ENCODE results near the gene CAMK1G.

Gene CAMK1G

DNA sequence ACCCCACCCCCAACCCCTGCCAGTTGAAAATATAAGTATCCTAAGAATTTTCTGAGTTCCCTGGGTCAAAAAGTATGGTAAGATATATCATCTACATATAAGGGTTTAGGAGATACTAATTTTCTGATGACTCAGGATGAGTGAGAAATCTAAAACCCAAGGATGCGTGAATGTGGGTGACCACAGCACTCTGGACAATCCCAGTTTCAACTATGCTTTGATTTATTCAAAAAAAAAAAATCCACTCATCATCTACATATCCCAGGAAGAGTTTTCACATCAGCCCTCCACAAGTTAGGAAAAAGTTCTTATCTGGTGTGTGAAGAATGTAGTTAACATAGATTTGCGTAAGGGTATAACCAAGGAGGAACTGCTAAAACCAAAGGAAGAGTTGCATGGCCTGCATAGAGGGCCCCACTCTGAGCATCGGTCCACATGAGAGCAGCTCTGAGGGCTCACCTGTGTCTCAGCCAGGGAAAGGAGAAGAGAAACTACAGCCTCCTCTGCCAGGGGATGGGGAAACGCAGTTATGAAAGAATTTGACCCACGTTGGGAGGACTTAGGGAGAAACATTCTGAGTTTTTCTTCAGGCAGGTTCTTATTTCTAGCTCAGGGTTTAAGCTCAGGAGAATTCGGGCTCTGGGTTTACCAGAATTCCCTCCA, 50.0 kb downstream of the CAMK1G start:
- no peak for DNase-seq (ENCODE audit: extremely low read depth in 1 of 2, low read depth in 1 of 2)

DNA sequence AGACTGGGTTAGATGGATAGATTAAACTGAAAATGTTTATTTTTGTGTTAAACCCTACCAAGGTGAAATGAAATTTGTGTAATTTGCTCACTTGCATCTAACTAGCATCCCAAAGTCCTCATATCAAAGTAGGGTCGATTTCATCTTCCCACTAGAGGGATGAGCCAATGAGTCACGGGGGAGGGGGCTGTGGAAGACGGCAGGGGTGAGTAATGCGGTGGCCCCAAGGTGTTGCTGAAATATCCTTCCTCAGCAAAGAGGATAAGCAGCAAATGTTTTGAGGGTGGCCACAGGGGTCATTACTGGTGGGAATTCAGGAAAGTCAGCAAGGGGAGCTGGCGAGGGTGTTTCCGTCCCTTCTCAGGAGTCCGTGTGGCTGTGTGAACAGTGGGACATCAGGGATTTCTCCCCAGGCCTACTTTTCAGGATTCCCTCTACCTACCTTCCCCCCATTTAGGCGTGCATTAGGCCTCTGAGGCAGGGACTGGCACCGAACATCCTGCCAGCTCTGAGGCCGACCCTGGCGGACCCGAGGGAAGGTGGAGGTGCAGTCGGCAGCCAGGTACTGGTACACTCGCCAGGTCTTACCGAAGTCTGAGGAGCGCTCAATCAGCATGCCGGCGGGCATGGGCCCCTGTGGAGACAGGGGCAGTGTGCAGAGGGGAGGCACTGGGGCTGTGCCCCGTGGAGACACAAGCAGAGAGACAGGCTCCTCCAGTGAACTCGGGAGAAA, 50.7 kb downstream of the CAMK1G start:
- no peak for DNase-seq (ENCODE audit: extremely low read depth in 1 of 2, low read depth in 1 of 2)

DNA sequence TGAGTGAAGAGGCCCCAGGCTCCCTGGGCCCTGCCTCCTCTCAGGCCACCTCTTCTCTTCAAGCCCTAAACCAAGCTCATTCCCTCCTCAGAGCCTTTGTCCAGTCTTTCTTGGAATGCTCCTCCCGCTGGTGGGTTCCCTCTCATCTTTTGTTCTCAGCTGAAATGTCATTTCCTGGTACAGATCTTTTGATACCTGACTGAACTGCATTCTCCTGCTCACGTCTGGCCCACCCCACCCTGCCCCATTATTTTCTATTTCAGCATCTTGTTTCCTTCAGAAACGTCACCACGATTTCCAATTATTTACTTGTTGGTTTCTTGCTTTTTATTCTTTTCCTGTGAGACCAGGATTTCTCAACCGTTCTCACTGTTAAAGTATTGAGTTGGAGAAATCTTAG, 52.3 kb downstream of the CAMK1G start:
- no peak for DNase-seq (ENCODE audit: extremely low read depth in 1 of 2, low read depth in 1 of 2)

DNA sequence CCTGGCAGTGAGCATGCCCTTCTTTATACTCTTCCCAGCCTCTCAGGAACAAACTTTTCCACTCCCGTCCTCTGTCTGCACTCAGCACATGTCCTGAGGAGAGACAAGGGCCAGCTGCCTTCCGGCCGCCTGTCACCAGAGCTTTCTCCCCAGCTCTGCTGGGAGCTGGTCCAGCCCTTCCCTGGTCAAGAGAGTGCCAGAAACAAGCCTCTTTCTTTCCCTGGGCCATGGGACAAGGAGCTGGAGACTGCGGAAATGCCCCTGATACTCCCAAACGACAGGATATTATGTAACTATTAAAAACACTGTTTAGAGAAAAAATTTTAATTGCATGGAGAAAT, 58.3 kb downstream of the CAMK1G start:
- no peak for DNase-seq (ENCODE audit: extremely low read depth in 1 of 2, low read depth in 1 of 2)

DNA sequence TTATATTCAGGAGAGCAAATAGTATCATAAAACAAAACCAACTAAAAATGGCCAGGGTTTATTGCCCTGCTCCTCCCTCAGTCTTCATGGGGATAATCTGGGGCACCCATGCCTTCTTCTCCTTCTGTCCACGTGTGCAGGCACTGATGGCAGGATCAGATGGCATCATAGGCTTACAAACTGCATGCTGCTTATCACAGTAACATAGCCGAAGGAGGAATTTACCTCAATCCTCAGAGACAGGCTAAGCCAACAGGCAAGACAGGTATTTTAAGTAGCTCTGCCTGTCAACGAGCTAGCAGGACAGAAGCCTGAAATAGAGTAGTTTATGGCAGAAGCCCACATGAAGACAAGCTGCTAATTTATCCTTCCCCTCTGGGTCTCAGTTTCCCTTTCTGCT, 59.3 kb downstream of the CAMK1G start:
- no peak for DNase-seq (ENCODE audit: extremely low read depth in 1 of 2, low read depth in 1 of 2)

DNA sequence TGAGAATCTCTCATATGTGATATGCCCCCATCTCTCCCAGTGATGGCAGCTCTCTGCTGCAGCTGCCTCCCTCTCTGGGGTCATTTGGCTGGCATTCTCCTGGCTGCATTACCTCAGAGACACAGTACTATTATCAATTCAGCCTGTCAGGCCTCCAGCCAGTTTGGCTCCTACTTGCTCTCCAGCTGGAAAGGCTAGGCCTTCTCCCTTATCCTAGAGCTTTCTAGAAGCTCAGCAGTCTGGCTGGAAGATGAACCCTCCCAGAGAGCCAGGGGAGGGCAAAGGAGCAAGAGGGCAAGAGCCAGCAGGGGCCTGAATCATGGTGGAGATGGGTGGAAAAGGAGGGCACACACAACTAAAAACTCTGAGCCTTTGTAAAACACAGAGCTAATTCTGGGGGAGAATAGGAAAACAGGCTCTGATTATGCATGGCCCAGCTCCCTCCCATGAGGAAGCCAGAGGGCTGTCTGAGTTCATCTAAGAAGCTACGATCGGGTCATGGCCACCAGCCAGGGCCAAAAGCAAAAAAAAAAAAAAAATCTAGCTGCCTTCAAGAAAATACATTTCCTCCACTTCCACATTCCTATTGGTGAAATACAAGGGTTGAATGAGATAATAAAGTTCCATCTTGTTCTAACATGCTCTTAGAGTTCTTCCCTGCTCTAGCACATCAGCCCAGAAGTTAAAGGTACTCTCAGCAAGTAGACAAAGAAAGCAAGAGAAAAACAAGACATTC, 59.9 kb downstream of the CAMK1G start:
- DNase-seq (ENCODE audit: extremely low read depth in 1 of 2, low read depth in 1 of 2): no peak

DNA sequence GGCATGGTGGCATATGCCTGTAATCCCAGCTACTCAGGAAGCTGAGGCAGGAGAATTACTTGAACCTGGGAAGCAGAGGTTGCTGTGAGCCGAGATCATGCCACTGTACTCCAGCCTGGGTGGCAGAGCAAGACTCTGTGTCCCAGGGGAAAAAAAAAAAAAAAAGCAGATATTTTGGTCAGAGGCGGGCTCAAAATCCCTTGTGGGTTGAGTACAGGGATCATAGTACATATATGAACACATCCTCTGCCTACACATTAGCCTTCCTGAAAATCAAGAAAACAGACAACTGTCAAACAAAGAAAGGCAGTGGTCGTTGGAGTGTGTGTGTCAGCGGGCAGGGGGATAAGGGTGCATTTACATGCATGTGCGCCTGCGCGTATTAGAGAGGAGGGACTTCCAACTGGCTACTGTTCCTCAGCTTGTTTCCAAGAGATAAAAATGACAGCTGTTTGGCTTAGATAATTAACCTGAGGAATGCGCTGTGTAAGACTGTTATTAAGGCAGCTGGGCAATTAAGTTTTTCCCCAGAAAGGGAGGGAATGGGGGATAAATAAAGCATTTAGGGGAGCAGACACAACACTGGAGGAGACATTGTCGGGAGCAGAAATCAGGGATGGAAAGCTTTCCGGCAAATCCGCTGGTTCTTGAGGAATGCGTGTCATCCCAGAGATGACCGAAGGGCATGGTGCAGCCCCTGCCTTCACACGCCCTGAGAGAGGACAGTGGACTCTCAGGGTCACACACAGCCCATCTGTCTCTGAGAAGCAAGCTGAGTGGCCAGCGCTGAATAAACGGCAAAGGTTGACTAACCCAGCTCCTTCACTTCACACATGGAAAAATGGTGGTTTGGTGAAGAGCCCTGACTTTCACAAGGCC, 62.3 kb downstream of the CAMK1G start:
- no peak for DNase-seq (ENCODE audit: extremely low read depth in 1 of 2, low read depth in 1 of 2)

DNA sequence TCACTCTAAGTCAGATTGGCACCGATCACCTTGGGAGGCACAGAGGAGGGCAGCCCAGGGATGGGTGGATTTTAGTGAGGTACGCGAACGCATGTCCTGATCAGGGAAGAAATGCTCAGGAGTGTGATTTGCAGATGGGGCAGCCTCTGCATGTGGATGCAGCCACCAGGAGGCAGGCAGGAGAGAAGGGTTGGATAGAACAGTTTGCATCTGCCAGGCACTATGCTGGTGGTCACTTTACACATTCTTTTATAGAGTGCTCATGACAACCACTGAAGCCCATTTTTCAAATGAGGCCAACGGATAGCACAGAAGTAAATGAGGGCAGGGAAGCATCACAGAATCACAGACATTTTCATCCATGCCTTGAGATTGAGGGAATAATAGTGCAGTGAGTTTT, 63.0 kb downstream of the CAMK1G start:
- DNase-seq (ENCODE audit: extremely low read depth in 1 of 2, low read depth in 1 of 2): no peak

DNA sequence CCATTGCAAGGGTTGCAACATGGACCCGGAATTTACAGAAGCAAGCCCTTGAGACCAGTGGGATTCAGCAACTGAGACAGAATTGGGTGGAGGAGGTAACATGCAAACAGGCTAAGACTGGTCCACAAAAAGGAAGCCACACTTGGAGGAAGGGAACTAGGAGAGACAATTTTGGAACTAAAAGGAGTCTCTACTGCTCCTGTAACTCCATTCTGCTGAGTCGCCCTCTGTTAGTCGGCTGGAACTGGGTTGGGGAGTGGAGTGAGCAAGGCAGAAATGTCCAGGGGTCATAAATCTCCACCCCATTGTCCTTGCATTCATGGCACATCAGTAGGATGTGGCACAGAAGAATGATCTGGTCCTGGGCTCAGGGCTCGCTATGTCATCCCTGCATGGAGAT, 63.6 kb downstream of the CAMK1G start:
- DNase-seq (ENCODE audit: extremely low read depth in 1 of 2, low read depth in 1 of 2): no peak

DNA sequence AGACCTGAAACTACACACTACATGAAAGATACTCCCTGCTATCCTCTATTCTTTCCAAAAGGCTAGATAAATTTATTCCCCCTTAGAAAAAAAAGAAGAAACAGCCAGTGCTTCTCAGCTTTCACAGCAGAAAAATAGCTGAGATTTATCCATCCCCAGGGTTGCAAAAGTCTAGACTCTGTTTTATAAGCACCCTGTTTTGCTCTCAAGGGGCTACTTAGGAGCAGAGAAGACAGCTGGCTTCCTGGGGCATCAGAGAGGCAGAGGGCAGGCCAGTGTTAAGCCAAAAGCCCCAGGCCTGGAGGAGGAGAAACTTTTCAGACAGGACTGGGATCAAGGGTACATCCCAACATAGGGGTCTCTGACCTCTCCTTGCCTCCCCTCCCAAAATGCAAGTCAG, 64.8 kb downstream of the CAMK1G start:
- DNase-seq (ENCODE audit: extremely low read depth in 1 of 2, low read depth in 1 of 2): no peak

DNA sequence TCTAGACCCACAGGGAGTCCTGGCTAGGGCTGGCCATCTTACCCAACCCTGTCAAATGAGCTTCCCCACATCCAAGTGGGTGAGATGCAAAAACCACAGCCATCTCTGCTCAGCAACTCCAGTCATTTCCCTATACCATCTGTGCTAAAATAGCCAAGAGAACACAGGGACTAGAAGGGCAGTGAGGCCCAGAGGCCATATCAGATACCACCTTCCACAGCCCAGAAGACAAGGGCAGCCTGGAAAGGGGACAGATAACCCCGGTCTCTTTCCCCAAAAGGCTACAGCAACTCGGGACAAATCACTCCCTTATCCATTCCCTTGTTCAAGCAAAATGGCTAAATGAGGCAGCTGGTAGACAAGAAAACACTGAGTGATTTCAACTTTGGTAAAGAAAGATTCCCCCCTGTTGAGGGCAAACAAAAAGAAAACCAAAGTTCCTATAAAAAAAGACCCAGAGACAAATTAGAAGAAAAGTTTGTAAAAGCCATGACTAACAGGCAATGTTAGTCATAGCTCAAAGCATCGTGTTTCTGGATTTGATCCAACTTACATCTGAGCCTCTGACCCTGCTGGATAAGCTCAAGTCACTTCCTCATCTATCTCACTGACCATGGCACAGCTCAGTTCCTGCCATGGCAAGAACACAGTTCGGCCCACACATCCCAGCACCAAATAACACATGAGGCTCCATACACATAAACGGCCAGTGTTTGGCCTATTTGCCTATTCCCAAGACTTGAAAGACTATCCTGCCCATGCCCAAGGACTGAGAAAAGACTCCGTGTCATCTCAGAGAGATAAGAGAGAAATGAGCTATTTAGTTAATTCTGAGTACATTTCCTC, 65.6 kb downstream of the CAMK1G start:
- DNase-seq (ENCODE audit: extremely low read depth in 1 of 2, low read depth in 1 of 2): no peak

DNA sequence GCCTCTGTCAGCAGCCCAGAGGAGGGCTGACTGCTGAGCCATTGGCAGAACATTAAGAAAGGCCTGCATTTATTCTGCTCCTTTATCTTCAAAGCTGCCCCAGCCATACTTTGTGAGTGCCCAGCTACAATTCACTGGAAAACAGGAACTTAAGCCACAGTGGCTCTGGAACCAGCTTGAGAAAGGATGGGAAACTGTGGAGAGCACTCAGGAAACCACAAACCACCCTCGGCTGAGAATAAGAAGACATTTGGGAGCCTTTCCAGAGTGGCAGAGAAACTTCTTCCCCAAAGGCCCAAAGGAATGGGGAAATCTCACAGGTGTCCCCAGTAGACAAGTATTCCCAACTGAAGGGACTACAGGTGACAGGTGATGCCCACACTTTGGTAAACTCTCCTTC, 66.9 kb downstream of the CAMK1G start:
- no peak for DNase-seq (ENCODE audit: extremely low read depth in 1 of 2, low read depth in 1 of 2)

DNA sequence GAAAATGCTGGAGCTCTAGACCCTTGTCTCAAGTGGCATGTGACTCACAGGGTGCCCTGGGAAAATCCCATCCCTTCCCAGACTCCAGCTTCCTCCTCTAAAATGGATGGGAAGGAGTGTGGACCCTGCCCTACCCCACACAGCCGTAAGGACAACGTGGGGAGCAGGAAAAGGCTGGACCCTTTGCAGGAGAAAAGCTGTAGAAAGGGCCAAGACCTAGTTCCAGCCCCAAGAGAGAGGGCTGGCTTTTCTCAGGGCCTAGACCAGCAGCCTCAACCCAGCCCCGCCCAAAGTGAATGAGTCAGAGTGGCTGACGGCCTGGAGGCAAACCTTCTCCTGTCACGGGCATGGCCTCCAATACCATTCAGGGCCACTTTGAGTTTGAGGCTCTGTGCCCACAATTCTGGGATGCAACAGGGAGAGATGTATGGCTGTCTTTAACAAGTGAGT, 67.6 kb downstream of the CAMK1G start:
- DNase-seq (ENCODE audit: extremely low read depth in 1 of 2, low read depth in 1 of 2): peak in 1 of 2 donors; percentile 16

DNA sequence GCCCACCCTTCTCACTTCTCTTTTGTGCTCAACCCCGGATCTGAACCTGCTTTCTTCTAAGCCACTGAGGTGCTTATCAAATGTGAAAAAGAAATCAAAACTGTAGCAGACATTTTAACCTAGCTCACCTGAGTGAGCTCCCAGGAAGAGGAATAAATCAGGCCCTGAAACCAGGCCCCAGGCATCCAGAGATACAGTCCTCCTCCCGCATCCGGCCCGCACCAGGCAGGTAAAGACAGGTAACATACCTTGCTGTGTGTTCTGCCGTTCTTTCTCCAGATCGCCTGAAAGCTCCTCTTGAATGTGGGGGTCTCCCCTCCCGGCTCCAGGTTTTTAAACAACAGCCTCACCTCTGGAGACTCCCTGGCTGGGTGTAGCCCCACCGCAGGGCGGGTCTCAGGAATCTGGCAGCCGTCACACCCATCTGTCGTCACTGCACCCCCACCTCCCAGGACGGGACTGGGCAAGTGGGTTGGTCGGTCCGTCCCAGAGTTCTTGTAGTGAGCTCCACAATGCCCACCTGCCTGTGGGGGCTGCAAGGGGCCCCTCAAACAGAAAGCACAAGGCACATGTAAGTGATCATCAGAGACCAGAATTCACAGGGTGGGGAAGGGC, 68.7 kb downstream of the CAMK1G start, which contains the start of gene LAMB3:
Gene LAMB3 (minus strand): TSS at position 305 of the 615 bp plus-strand sequence. CDS start 1,481 bp downstream, outside the sequence.
- no peak for DNase-seq (ENCODE audit: extremely low read depth in 1 of 2, low read depth in 1 of 2)

DNA sequence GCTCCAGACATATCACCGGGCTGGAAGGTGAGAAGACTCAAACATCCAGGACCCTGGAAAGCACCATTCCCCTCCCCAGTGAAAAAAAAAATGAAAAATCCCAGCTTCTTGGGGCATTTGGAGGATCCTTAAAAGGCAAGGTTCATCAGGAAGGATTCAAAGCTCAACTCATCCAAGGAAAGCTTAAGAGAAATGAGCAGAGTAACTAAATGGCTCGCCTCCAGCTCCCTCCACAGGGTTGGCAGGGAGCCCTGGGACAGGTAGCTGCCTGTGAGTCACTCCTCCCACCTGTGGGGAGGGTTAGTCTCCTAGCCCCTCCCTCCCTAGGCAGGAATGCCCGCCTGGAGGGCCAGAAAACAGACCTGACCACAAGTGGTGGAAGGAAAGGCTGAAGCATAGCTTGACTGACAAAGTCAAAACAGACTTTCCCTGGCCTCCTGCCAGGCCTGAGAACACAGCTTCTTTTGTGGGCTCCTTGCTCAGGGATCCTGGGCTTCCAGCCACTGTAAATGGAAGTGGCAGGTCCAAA, 69.4 kb downstream of the CAMK1G start:
- no peak for DNase-seq (ENCODE audit: extremely low read depth in 1 of 2, low read depth in 1 of 2)

DNA sequence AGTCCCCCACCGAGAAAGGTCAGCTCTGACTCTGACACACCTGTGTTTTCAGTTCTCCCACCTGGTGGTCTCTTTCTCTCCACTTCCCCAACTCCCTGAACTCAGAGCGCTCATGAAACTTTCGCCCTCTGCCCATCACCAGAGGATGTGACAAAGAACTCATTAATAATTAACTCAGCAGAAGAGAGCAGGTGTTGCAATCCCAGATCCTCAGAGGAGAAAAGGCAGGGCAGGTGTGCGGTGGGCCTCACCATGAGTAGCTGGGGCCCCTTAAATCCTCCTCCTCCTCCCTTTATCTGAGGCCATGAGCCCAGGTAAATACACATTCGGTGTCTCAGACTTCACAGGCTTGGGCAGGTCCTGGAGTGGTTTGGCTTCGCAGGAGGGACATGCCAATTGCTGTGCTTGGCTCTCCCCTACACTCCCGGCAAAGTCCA, 70.4 kb downstream of the CAMK1G start:
- DNase-seq (ENCODE audit: extremely low read depth in 1 of 2, low read depth in 1 of 2): no peak

DNA sequence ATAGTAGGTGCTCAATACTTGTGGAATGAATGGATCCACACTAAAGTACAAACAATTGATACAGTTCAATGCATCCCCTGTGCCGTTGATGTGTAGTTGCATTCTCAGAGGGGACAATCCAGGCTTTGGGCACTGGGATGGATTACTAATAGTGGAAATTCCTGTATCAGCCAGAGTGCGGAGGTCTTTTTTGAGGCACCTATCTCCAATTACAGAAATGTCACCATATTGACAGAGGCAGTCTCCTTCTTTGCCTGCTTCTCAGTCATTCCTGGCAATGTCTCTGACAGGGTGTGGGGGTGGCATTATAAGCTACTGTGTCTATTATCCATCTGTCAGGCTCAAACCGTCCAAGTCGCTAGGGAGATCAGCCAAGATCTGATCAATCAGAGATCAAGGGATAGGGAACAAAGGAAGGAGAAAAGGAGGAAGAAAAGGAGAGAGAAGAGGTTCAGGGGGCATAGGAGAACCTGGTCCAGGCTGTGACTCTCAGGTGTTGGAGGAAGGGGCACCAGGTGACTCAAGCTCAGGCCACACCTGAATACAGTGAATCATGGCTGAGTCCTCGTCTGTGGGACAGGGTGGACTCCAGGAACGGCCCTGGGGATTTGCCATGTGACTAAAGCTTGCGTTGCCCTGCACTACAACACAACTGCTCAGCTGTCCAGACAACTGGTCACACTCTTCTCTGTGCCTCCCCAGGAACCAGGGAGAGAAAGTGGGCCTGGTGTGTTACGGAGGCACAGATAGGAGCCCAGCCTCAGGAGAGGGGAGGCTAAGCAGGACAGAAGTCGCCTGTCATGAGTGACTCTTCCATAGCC, 72.1 kb downstream of the CAMK1G start:
- DNase-seq (ENCODE audit: extremely low read depth in 1 of 2, low read depth in 1 of 2): no peak

DNA sequence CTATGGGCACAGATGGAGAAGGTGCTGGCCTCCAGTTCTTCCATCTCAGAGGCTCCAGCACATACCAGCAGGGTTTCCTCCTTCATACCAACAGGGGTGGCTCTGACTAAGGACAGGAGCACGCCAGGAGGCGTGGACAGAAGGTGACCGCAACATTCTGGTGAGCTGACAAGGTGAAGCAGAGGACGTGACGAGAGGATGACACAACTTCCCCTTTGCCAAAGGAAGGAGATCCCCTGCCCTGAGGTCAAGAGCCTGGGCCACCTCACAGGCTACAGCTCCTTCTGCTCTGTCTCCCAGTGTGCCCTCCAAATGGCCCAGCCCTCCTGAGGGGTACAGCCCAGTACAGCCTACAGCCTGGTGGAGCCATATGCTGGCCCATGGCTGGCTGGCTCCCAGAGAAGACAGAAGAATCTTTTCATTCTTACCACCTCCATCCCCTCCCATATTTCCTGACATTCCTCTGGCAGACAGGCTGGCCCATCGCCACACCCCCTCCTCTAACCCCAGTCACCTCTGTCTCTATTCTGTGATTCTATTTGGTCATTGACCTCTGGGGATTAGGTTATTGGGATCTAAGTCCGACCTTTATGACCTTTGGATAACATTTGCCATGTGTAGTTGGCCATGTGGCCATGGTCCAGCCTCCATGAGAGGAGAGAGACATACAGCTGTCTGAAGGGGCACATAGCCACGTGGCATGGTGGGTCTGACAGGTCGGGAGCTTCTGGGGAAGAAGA, 73.8 kb downstream of the CAMK1G start:
- DNase-seq (ENCODE audit: extremely low read depth in 1 of 2, low read depth in 1 of 2): no peak

All from activated CD8-positive, alpha-beta memory T cell treated with anti-CD3 and anti-CD28 coated beads for 1 hour (primary cell).